GM21515 (cell line): ENCODE results near the gene TBC1D2B.

Source experiments
- ATAC-seq: cut with Tn5 transposase; IDR thresholded peaks from one replicate; pipeline ENCODE4 v1.9.1; 2021; ENCODE audit not compliant: unreplicated experiment

Gene TBC1D2B

GRCh38 chr15:78035861-78036476 lies 41.5 kb downstream of the TBC1D2B start:
- ATAC-seq, result no peak

- no peak for ATAC-seq
Observed at GRCh38 chr15:78035321-78035751, 42.2 kb downstream of the TBC1D2B start.

GRCh38 chr15:78034495-78035191 lies 42.9 kb downstream of the TBC1D2B start:
- ATAC-seq, result peak; percentile 79

GRCh38 chr15:78033864-78034263 lies 43.6 kb downstream of the TBC1D2B start:
- ATAC-seq, result no peak

GRCh38 chr15:78032671-78033070 lies 44.8 kb downstream of the TBC1D2B start:
- no peak for ATAC-seq

- ATAC-seq, result no peak
Observed at GRCh38 chr15:78024883-78025282, 52.6 kb downstream of the TBC1D2B start.

GRCh38 chr15:78024519-78024870 lies 53.0 kb downstream of the TBC1D2B start:
- ATAC-seq, result no peak

GRCh38 chr15:78023865-78024518 lies 53.5 kb downstream of the TBC1D2B start:
- ATAC-seq, result no peak

GRCh38 chr15:78023081-78023665 lies 54.3 kb downstream of the TBC1D2B start:
- no peak for ATAC-seq

- no peak for ATAC-seq
Observed at GRCh38 chr15:78021761-78022160, 55.8 kb downstream of the TBC1D2B start.

GRCh38 chr15:78020007-78020406 lies 57.5 kb downstream of the TBC1D2B start:
- no peak for ATAC-seq

GRCh38 chr15:78018946-78019644 lies 58.4 kb downstream of the TBC1D2B start:
- ATAC-seq, result no peak

GRCh38 chr15:78018445-78018844 lies 59.1 kb downstream of the TBC1D2B start:
- no peak for ATAC-seq

GRCh38 chr15:78016860-78017259 lies 60.7 kb downstream of the TBC1D2B start:
- no peak for ATAC-seq

GRCh38 chr15:78012643-78013077 lies 64.9 kb downstream of the TBC1D2B start:
- no peak for ATAC-seq

- ATAC-seq, result no peak
Observed at GRCh38 chr15:78010067-78010466, 67.4 kb downstream of the TBC1D2B start.

- ATAC-seq, result no peak
Observed at GRCh38 chr15:78007964-78008886, 69.3 kb downstream of the TBC1D2B start.

GRCh38 chr15:78007211-78007931 lies 70.1 kb downstream of the TBC1D2B start:
- ATAC-seq, result no peak

- ATAC-seq, result no peak
Observed at GRCh38 chr15:78006567-78007205, 70.8 kb downstream of the TBC1D2B start.
